ENCODE results near the gene PAK5.

Gene PAK5

GRCh38 chr20:9493803-9494202 is 345.1 kb downstream of the PAK5 start:
- DNase-seq (ENCODE audit: low read depth) = no peak

GRCh38 chr20:9492067-9492466 is 346.8 kb downstream of the PAK5 start:
- no peak for DNase-seq (ENCODE audit: low read depth)

GRCh38 chr20:9491324-9491723 is 347.6 kb downstream of the PAK5 start:
- no peak for DNase-seq (ENCODE audit: low read depth)

GRCh38 chr20:9490631-9491030 is 348.2 kb downstream of the PAK5 start:
- DNase-seq (ENCODE audit: low read depth) = no peak

GRCh38 chr20:9490161-9490560 is 348.7 kb downstream of the PAK5 start:
- no peak for DNase-seq (ENCODE audit: low read depth)

- no peak for DNase-seq (ENCODE audit: low read depth)
Observed at GRCh38 chr20:9488063-9488462, 350.8 kb downstream of the PAK5 start.

Measured in activated T-cell treated with anti-CD3 and anti-CD28 coated beads for 1 hour (primary cell).